ENCODE results near the gene LMNA. TPM values are rescaled to one million over a fixed set of nuclear protein-coding genes. Genes with fewer than 3 reads are reported as not detected.

The LMNA gene
- total and polyA plus RNA-seq, 2 of the 4 experiments (the other 2 are of a cell fraction) = 563 to 755 TPM

GRCh38 chr1:156073740-156074139 lies 40.8 kb upstream of the LMNA start:
- Histone ChIP-seq H3K14ac (replicated peaks; ENCODE audit: low read depth, low read length) (no peak overlapping the region), H3K36me3 (ENCODE audit: control insufficient read depth, insufficient read depth, low read length) (peaks cover 35% of the 10 kb centered on the region), H3K4me1 (ENCODE audit: control insufficient read depth, insufficient read depth, low read length) (peaks cover 24% of the 10 kb centered on the region), H4K20me1 (ENCODE audit: insufficient read depth, low read length) (peaks cover 38% of the 10 kb centered on the region), H4K8ac (ENCODE audit: low read depth in 2 of 2, low read length in 2 of 2) (no peak overlapping the region), H3K4ac (ENCODE audit: low read depth, low read length) (peak overlapping the region; percentile 37; the same call in 1 of the 2 replicates), H4K5ac (ENCODE audit: low read depth, low read length) (peak overlapping the region; percentile 88; the same call in 1 of the 2 replicates), H3K23ac (ENCODE audit: low read depth, low read length) (no peak overlapping the region), H2BK5ac (ENCODE audit: low read depth, low read length, poor library complexity, severe bottlenecking) (no peak overlapping the region), H3K27me3 (ENCODE audit: control insufficient read depth, insufficient read depth, low read length) (no peaks in the 10 kb centered on the region), H2BK120ac (ENCODE audit: low read depth, low read length) (no peak overlapping the region), H3K4me3 (ENCODE audit: insufficient read depth, low read depth, low read length) (no peak overlapping the region), H3K9me1 (ENCODE audit: insufficient read depth, low read length) (peaks cover 17% of the 10 kb centered on the region), H2AFZ (replicated peaks; ENCODE audit: low read length, poor library complexity) (no peak overlapping the region), H3K9me3 (ENCODE audit: control insufficient read depth, insufficient read depth, low read length) (no peaks in the 10 kb centered on the region), H2AK9ac (replicated peaks; ENCODE audit: low read depth, low read length, poor library complexity) (peak overlapping the region; percentile 84), H3K56ac (ENCODE audit: extremely low read depth, insufficient read depth, low read length) (no peak overlapping the region), H3K9ac (ENCODE audit: low read depth, low read length) (peak overlapping the region; percentile 64; the same call in 1 of the 2 replicates), H3K4me2 (ENCODE audit: low read depth, low read length) (peak overlapping the region; percentile 81), H2BK20ac (ENCODE audit: low read depth, low read length) (no peak overlapping the region), H4K91ac (ENCODE audit: insufficient read depth, low read depth, low read length) (peak overlapping the region; percentile 68; the same call in 1 of the 2 replicates), H3K79me1 (ENCODE audit: low read depth in 1 of 2, low read length in 2 of 2) (peaks cover 26 to 53% of the 10 kb centered on the region in 2 experiments; a peak in 3 of 4 replicates), H2BK15ac (ENCODE audit: low read depth, low read length) (no peak overlapping the region), H2AK5ac (ENCODE audit: low read depth, low read length) (no peak overlapping the region), H3K18ac (ENCODE audit: low read depth, low read length) (peak overlapping the region; percentile 88; the same call in 1 of the 2 replicates), H3K27ac (ENCODE audit: insufficient read depth, low read length) (peak overlapping the region; percentile 65; the same call in 1 of the 2 replicates)
- BruUV-seq (replicated peaks) = no TSS peak
- DNase-seq (no peak), ATAC-seq (ENCODE audit: low read depth) (no peak; the same call in 1 of the 2 replicates)
- in situ Hi-C loops (cut with MboI; ENCODE audit: low sequenced_read_pairs) = no loop called here
- CTCF ChIA-PET = no interaction called here
- dilution Hi-C loops (cut with HindIII; ENCODE audit: low sequenced_read_pairs, unreplicated experiment) = no loop called here
- no CpG with 5 or more reads among the region's 5 CpGs for WGBS, 2 experiments (ENCODE audit: extremely low coverage in 2 of 2, insufficient read length in 1 of 2)
- POLR2A ChIA-PET (ENCODE audit: unreplicated experiment) = no interaction called here
- TF ChIP-seq RCOR1 (IDR thresholded peaks at IDR 0.05; ENCODE audit: insufficient replicate concordance, low read length) = no peak
- TF ChIP-seq POLR2A (IDR thresholded peaks at IDR 0.05; ENCODE audit: low read depth, low read length) = no peak
- no peak for TF ChIP-seq RAD21 (IDR thresholded peaks at IDR 0.05; ENCODE audit: low read length)
- TF ChIP-seq RFX5 (IDR thresholded peaks at IDR 0.05; ENCODE audit: low read depth, low read length) = no peak
- no peak for TF ChIP-seq MAZ (IDR thresholded peaks at IDR 0.05; ENCODE audit: borderline replicate concordance, low read depth, low read length)
- no peak for TF ChIP-seq MXI1 (IDR thresholded peaks at IDR 0.05; ENCODE audit: borderline replicate concordance, low read depth, low read length)
- intact Hi-C loops (cut with micrococcal nuclease) = no loop called here
